DMS153 treated with DMSO at 0.1 percent for 48 hours (cell line): ENCODE data around the gene VENTX.

Experiments
- DNase-seq: peaks from one replicate; lab custom pipeline; 2025; ENCODE audit not compliant: unreplicated experiment; lab: John Stamatoyannopoulos, UW

VENTX gene

GRCh38 chr10:133201948-133202725 is 35.5 kb upstream of the VENTX start:
- DNase-seq = no peak

GRCh38 chr10:133202778-133203651 is 34.6 kb upstream of the VENTX start:
- DNase-seq = no peak

DNA sequence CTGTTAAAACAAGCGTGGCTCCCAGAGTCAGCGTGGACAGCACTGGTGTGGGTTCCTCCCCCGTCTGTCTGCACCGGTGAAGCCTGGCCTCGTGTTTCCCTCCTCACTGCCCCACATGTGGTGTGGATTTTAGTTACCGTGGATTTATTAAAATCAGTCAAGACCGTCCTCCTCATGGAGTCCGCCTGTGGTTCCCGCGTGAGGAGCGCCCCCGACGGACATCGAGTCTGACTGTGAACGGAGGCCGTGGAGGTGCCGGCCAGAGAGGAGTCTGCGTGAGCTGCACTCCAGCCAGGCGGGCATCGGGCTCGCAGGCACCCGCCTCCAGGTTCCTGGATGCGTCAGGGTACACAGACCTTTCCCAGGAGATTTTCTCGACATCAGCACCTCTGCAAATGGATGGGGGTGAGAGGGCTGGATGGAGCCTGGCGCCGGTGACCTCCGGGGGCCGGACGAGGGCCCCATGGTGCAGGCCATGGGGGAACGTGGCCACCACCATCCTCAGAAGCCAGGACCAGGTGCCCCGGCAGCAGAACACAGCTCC is 33.9 kb upstream of the VENTX start:
- no peak for DNase-seq

GRCh38 chr10:133204226-133205015 is 33.2 kb upstream of the VENTX start:
- no peak for DNase-seq

GRCh38 chr10:133205146-133205545 is 32.5 kb upstream of the VENTX start:
- no peak for DNase-seq

DNA sequence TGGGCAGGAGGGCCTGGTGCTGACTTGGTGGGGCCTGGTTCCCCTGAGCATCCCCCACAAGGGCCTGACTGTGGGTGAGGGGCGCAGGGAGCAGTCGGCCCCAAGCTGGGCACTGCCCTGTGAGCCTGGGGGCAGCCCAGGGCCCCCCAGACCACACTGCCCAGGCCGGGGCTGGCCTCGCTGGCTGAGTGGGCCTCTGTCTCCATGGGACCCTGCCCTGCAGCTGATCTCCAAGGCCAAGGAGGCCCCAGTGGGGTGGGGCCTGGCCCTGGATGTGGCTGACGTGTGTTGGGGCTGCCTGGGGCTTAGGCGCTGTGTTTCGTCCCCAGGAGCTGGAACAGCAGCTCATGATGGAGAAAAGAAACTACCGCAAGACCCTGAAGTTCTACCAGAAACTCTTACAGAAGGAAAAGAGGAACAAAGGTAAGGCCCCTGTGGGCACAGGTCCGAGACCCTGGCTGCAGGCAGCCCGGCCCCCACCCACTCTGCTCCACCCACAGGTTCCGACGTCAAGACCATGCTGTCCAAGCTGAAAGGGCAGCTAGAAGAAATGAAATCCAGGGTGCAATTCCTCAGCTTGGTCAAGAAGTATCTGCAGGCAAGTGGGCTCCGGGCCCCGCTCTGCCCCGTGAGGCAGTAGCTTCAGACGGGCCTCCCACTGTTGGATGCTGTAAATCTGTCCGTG is 31.2 kb upstream of the VENTX start:
- no peak for DNase-seq

DNA sequence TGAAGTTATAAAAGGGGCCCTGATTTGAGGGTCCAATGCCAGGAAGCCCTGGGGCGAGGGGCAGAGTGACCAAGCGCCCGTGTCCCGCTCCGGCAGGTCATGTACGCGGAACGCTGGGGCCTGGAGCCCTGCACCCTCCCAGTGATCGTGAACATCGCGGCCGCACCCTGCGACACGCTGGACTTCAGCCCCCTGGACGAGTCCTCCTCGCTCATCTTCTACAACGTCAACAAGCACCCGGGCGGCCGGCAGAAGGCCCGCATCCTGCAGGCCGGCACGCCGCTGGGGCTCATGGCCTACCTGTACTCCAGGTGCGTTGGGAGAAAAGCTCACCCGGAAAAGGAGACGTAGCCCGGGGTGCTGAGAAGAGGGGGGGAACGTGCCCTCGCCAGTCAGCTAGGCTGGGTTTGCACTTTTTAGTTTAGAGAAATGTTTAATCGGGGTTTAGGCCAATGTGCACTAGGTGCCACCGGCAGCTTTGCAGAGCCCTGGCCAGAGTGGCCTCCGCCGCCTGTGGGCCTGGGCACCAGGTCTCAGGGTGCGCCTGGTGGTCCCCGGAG is 30.5 kb upstream of the VENTX start:
- DNase-seq = no peak

GRCh38 chr10:133207627-133208026 is 30.0 kb upstream of the VENTX start:
- no peak for DNase-seq

DNA sequence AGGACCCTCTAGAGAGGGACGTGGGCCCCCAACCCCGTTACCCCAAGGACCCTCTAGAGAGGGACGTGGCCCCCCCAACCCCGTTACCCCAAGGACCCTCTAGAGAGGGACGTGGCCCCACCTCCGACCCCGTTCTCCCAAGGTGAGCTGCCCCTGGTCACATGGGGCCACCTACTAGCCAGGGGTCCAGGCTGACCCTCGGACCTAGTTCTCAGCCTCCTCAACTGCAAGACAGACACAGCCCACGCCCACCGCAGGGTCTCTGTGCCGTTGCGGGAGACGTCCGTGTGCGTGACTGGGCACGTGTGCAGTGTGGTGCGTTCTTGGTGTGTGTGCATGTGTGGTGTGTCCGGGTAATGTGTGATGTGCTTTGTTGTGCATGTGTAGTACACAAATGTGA is 29.2 kb upstream of the VENTX start:
- DNase-seq = no peak

DNA sequence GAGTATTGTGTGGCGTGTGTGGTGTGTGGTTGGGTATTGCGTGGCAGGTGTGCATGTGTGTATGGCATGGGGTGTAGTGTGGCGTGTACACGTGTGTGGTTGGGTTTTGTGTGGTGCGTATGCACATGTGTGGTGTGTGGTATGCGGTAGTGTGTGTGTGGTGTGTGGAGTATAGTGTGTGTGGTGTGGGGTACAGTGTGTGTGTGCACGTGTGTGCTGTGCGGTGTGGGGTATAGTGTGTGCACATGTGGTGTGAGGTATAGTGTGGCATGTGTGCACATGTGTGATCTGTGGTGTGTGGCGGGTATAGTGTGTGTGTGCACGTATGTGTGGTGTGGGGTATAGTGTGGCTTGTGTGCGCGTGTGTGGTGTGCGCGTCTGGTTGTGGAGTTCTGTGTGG is 28.5 kb upstream of the VENTX start:
- DNase-seq = no peak

DNA sequence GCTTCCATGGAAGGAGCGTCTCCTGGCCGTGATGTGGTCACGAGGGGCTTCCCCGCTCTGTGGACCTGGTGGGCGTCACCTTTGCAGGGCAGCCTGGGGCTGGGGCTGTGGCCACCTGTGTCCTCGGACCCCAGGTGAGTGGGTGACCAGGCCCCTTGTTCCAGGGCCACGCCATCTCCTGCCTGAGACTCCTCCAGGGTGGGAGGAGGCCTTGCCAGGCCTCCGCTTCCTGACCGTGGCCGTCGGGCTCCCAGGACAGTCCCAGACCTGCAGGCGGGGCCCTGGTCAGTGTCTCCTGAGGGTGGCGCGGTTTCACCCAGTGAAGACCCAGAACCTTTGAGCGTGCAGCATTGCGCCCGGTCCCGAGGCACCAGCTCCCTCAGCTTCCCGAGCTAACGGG is 28.0 kb upstream of the VENTX start:
- DNase-seq = no peak

- no peak for DNase-seq
Measured at GRCh38 chr10:133210398-133211140, 27.1 kb upstream of the VENTX start.

GRCh38 chr10:133211141-133211830 is 26.4 kb upstream of the VENTX start:
- no peak for DNase-seq

DNA sequence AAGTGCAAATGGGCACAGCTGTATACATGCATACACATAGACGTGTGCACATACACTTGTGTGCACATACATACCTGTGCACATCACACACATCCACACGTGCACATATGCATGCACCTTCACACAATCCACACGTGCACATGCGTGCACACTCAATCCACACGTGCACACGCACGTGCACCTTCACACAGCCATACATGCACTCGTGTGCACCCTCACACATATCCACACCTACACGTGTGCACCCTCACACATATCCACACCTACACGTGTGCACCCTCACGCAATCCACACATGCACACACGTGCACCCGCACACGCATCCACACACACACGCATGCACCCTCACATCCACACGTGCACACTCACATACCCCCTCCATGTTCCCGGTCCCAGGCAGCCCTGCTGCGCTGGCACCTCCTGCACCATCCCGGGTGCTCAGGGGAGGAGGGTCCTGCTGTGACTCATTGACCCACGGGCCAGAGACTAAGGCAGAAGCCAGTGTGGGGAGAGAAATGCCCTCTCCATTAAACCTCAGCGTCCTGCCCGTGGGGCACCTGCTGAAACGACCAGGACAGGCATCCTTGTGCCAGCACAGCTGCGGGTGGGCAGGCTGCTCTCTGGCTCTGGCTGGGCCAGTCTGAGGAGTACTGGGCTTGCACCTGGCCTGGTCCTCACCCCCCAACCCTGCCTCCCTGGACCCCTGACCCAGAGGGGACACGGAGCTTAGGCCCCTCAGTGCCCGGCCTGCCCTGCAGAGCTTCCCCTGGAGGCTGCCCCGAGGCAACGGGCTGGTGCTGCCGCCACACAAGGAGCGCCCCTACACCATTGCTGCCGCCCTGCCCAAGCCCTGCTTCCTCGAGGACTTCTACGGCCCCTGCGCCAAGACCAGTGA is 25.4 kb upstream of the VENTX start:
- DNase-seq = no peak

DNA sequence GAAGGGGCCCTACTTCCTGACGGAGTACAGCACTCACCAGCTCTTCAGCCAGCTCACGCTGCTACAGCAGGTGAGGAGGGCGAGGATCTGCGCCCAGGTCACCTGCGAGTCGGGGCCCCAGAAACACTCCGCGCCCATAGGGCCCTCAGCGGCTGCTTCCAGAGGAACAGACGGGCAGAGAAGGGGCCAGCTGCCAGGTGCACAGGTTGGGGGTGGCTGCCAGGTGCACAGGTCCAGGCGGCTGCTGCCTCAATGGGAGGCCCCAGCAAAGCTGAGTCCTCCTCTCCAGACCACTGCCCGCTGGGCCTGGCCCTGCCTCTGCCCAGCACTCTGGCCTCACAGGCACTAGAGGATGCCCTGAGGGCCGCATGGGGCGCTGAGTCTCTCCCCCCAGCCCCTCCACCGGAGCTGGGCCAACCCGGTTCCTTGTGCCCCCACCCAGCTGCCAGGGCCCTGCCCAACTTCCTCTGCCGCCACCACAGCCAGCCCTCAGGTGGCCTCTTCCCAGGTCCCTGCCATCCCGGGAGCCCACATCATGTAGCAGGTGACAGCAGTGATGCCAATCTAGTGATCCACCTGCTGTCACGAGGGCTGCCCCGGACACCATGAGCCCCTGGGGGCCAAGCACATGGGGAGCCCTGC is 24.7 kb upstream of the VENTX start:
- DNase-seq = no peak

- DNase-seq = no peak
Measured at GRCh38 chr10:133213641-133214467, 23.8 kb upstream of the VENTX start.
